ENCODE results near the gene CDH4.

CDH4 gene

GRCh38 chr20:61877776-61878477 is 625.9 kb downstream of the CDH4 start:
- DNase-seq = no peak

- no peak for DNase-seq
Measured at GRCh38 chr20:61878478-61879302, 626.6 kb downstream of the CDH4 start.

GRCh38 chr20:61879303-61879620 is 627.2 kb downstream of the CDH4 start:
- no peak for DNase-seq

- no peak for DNase-seq
Measured at GRCh38 chr20:61879694-61880093, 627.6 kb downstream of the CDH4 start.

- no peak for DNase-seq
Measured at GRCh38 chr20:61880706-61881105, 628.6 kb downstream of the CDH4 start.

GRCh38 chr20:61881416-61881815 is 629.4 kb downstream of the CDH4 start:
- no peak for DNase-seq

GRCh38 chr20:61881861-61882260 is 629.8 kb downstream of the CDH4 start:
- DNase-seq = no peak

GRCh38 chr20:61882716-61883615 is 630.9 kb downstream of the CDH4 start:
- DNase-seq = no peak

GRCh38 chr20:61883857-61884393 is 631.9 kb downstream of the CDH4 start:
- DNase-seq = no peak

- DNase-seq = no peak
Measured at GRCh38 chr20:61884571-61885389, 632.7 kb downstream of the CDH4 start.

- DNase-seq = no peak
Measured at GRCh38 chr20:61885759-61886715, 634.0 kb downstream of the CDH4 start.

GRCh38 chr20:61886721-61887595 is 634.9 kb downstream of the CDH4 start:
- peak; percentile 33 for DNase-seq

- no peak for DNase-seq
Measured at GRCh38 chr20:61887596-61888093, 635.6 kb downstream of the CDH4 start.

- DNase-seq = no peak
Measured at GRCh38 chr20:61888101-61888865, 636.2 kb downstream of the CDH4 start.

GRCh38 chr20:61889659-61890058 is 637.6 kb downstream of the CDH4 start:
- no peak for DNase-seq

GRCh38 chr20:61890210-61890609 is 638.1 kb downstream of the CDH4 start:
- DNase-seq = no peak

GRCh38 chr20:61891476-61891875 is 639.4 kb downstream of the CDH4 start:
- no peak for DNase-seq

- no peak for DNase-seq
Measured at GRCh38 chr20:61891916-61892649, 640.0 kb downstream of the CDH4 start.
